Measurements from ENCODE around the gene JAKMIP1.

DNA sequence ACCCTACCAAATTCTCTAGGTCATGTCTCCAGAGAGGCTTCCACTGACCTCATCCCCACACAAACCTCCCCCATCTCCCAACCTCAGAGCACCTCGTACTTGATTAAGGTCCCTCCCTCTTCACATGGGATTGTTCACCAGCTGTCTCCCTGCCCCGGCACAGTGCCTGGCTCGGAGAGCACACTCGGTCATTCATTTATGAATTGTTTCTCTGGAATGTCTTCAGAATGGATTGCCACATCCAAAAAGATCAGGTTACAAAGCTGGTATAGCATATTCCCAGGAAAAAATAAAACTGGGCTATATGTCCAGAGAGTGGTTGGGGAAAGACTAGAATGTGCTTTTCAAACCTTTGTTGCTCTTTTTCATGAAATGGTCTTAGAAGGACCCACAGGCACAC, 21.6 kb downstream of the JAKMIP1 start:
- TF ChIP-seq ARNT (IDR thresholded peaks at IDR 0.05) (no peak), SP1 (IDR thresholded peaks at IDR 0.05) (no peak), HDGF (IDR thresholded peaks at IDR 0.05; ENCODE audit: borderline replicate concordance) (no peak), L3MBTL2 (conservative IDR thresholded peaks at IDR 0.05) (no peak), NFRKB (IDR thresholded peaks at IDR 0.05) (no peak), TARDBP (IDR thresholded peaks at IDR 0.05) (no peak), BHLHE40 (IDR thresholded peaks at IDR 0.05; ENCODE audit: borderline replicate concordance) (no peak), ZNF384 (IDR thresholded peaks at IDR 0.05) (no peak), FOXA1 (IDR thresholded peaks at IDR 0.05) (no peak), SUZ12 (IDR thresholded peaks at IDR 0.05) (no peak), FOXM1 (IDR thresholded peaks at IDR 0.05; ENCODE audit: borderline replicate concordance) (no peak), LEF1 (IDR thresholded peaks at IDR 0.05; ENCODE audit: borderline replicate concordance) (no peak), FOXK2 (IDR thresholded peaks at IDR 0.05) (no peak)
- TF ChIP-seq, protein P1, sequence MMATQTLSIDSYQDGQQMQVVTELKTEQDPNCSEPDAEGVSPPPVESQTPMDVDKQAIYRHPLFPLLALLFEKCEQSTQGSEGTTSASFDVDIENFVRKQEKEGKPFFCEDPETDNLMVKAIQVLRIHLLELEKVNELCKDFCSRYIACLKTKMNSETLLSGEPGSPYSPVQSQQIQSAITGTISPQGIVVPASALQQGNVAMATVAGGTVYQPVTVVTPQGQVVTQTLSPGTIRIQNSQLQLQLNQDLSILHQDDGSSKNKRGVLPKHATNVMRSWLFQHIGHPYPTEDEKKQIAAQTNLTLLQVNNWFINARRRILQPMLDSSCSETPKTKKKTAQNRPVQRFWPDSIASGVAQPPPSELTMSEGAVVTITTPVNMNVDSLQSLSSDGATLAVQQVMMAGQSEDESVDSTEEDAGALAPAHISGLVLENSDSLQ (IDR thresholded peaks at IDR 0.05): no peak
